Measurements from ENCODE around the gene GNG10. TPM values are rescaled to one million over a fixed set of nuclear protein-coding genes. Genes with fewer than 3 reads are reported as not detected.
A peak's percentile ranks its signal among the peaks of the same experiment; 100 is the strongest.

GNG10 gene
- total and polyA plus RNA-seq, 12 donors, result 23.6 to 127 (median 55.5) TPM

GRCh38 chr9:111630182-111630963 lies 31.0 kb upstream of the GNG10 start:
- peak overlapping the region in 3 of 4 donors; percentile 35 to 99 (median 59) for H3K4me3 ChIP-seq
- TF ChIP-seq POLR2A (IDR thresholded peaks at IDR 0.05), result no peak
- no peak for TF ChIP-seq CTCF (IDR thresholded peaks at IDR 0.05)
- 4 to 8% (median 8%) methylated on average over 17 of the region's 17 CpGs for WGBS, 4 donors
- no peaks in the 10 kb centered on the region for H3K27me3 ChIP-seq
- no peak for DNase-seq
- H3K36me3 ChIP-seq (replicated peaks in 1 of 2), result no peaks in the 10 kb centered on the region
- H3K9me3 ChIP-seq (replicated peaks in 1 of 3), result no peaks in the 10 kb centered on the region
- H3K27ac ChIP-seq, result peak overlapping the region in 2 of 5 donors; percentile 89 to 99
- intact Hi-C loops (cut with DNase I), result no loop called here
- peaks cover 14 to 34% of the 10 kb centered on the region in 2 donors for H3K4me1 ChIP-seq (replicated peaks in 1 of 2)

DNA sequence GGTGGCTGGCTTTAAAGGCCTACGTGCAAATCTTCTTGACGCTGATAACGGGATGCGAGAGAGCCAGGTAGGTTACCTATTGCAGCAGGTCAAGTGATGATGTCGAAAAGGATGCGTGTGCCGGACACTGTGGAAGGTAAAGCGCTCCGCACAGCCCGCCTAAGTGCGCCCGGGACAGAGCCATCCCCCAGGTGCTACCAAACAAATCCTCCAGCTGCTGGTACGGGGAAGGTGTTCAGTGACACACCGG lies 30.5 kb upstream of the GNG10 start:
- TF ChIP-seq CTCF (IDR thresholded peaks at IDR 0.05) (no peak), POLR2A (IDR thresholded peaks at IDR 0.05) (no peak)
- intact Hi-C loops (cut with DNase I), result no loop called here
- no peaks in the 10 kb centered on the region for H3K27me3 ChIP-seq
- WGBS, 4 donors, result 0 to 5% (median 1%) methylated on average over 6 to 14 of the region's 14 CpGs
- H3K9me3 ChIP-seq (replicated peaks in 1 of 3), result no peaks in the 10 kb centered on the region
- no peaks in the 10 kb centered on the region for H3K36me3 ChIP-seq (replicated peaks in 1 of 2)
- no peak for DNase-seq
- peak overlapping the region in 3 of 4 donors; percentile 35 to 99 (median 59) for H3K4me3 ChIP-seq
- peak overlapping the region in 2 of 5 donors; percentile 89 to 99 for H3K27ac ChIP-seq
- peaks cover 14 to 39% of the 10 kb centered on the region in 2 donors for H3K4me1 ChIP-seq (replicated peaks in 1 of 2)

DNA sequence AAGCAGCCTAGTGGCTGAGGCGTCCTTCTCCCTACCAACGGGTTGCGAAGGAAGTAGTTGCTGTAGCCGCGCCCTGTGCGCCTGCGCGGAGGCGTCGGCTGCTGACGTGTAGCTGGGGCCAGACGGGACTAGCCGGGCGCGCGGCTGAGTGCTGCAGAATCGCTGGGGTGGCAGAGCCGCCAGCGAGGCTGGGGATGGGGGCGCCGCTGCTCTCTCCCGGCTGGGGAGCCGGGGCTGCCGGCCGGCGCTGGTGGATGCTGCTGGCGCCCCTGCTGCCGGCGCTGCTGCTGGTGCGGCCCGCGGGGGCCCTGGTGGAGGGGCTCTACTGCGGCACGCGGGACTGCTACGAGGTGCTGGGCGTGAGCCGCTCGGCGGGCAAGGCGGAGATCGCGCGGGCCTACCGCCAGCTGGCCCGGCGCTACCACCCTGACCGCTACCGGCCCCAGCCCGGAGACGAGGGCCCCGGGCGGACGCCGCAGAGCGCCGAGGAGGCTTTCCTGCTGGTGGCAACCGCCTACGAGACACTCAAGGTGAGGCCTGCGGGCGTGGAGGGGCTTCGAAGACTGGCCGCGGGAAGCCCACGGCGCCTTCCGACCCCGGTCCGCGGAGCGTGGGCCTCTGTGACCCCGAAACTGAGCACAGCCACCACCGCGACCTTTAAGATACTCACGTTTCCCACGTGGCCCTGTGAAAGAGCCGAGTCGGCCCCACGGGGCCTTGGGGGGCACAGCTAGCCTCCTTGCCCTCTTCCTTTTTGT lies 30.0 kb upstream of the GNG10 start, which contains the start of gene DNAJC25:
DNAJC25 (plus strand) TSS at position 121 of the 758 bp plus-strand sequence; CDS start at position 195, 74 bp downstream.
- Histone ChIP-seq H3K4me3 (peak within 1 kb of the TSS; percentile 35 to 99 (median 54)), H3K4me1 (replicated peaks in 1 of 2) (peaks cover 14 to 44% of the 10 kb centered on the region in 2 donors), H3K9me3 (replicated peaks in 1 of 3) (no peaks in the 10 kb centered on the region), H3K27me3 (no peaks in the 10 kb centered on the region), H3K27ac (peak within 1 kb of the TSS; percentile 16 to 99 (median 88)), H3K36me3 (replicated peaks in 1 of 2) (no peaks in the 10 kb centered on the region)
- WGBS, 4 donors, result 0% methylated on average over 7 to 79 of the region's 79 CpGs
- DNase-seq, result peak; percentile 96 to 99 (median 98)
- TF ChIP-seq CTCF (IDR thresholded peaks at IDR 0.05) (no peak), POLR2A (IDR thresholded peaks at IDR 0.05) (peak; percentile 99 to 100)
- intact Hi-C loops (cut with DNase I), result no loop called here

DNA sequence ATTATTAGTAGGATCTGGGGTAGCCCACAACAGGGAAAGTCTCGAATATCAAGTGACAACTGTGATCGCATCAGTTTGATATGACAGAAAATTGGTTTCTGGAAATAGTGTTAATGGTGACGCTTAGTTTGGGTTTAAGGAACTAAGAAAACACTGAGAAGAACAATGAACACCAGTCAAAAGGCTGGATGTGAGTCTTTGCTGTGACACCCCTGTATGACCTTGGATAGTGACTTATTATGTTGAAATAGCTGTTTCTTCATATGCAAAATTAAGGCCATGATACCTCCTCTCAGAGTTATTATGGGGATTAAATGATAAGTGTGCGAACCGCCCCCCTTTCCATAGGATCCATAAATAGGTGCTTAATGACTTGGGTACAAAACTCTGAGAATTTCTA lies 29.3 kb upstream of the GNG10 start:
- Histone ChIP-seq H3K4me1 (replicated peaks in 1 of 2) (peaks cover 14 to 49% of the 10 kb centered on the region in 2 donors), H3K4me3 (peak overlapping the region; percentile 9 to 99 (median 54)), H3K27ac (peak overlapping the region; percentile 16 to 99 (median 88)), H3K36me3 (replicated peaks in 1 of 2) (no peaks in the 10 kb centered on the region), H3K9me3 (replicated peaks in 1 of 3) (no peaks in the 10 kb centered on the region), H3K27me3 (no peaks in the 10 kb centered on the region)
- intact Hi-C loops (cut with DNase I), result no loop called here
- 22 to 32% (median 24%) methylated on average over 5 of the region's 5 CpGs for WGBS, 4 donors
- TF ChIP-seq CTCF (IDR thresholded peaks at IDR 0.05), result no peak
- TF ChIP-seq POLR2A (IDR thresholded peaks at IDR 0.05), result no peak
- no peak for DNase-seq

Data from adrenal gland (tissue), 12 donors.